COLO829 (cell line): ENCODE data around the gene LENEP.

Source experiments
- DNase-seq: peaks from one replicate; pipeline ENCODE4 v3.0.0; 2012; ENCODE audit warnings: low spot score

The LENEP gene

GRCh38 chr1:154960446-154961136 lies 32.8 kb upstream of the LENEP start:
- no peak for DNase-seq

GRCh38 chr1:154961207-154962155 lies 31.9 kb upstream of the LENEP start, which contains the start of gene PYGO2:
TSS of gene PYGO2 (minus strand) at chr1:154961782. CDS start at chr1:154961576, 206 bp downstream.
- peak; percentile 61 for DNase-seq

GRCh38 chr1:154962156-154962749 lies 31.1 kb upstream of the LENEP start:
- DNase-seq, result no peak

- DNase-seq, result no peak
These were observed 30.5 kb upstream of the LENEP start for GRCh38 chr1:154962795-154963330.

- no peak for DNase-seq
These were observed 29.7 kb upstream of the LENEP start for GRCh38 chr1:154963643-154964042.

GRCh38 chr1:154964359-154964758 lies 29.0 kb upstream of the LENEP start:
- DNase-seq, result no peak

- no peak for DNase-seq
These were observed 27.3 kb upstream of the LENEP start for GRCh38 chr1:154966111-154966510.

- DNase-seq, result no peak
These were observed 25.9 kb upstream of the LENEP start for GRCh38 chr1:154967331-154967950.

GRCh38 chr1:154968731-154969130 lies 24.7 kb upstream of the LENEP start:
- no peak for DNase-seq

GRCh38 chr1:154969246-154969645 lies 24.1 kb upstream of the LENEP start:
- no peak for DNase-seq

- DNase-seq, result no peak
These were observed 23.4 kb upstream of the LENEP start for GRCh38 chr1:154969860-154970452.

GRCh38 chr1:154970631-154971340 lies 22.6 kb upstream of the LENEP start, which contains the start of gene SHC1:
TSS of gene SHC1 (minus strand) at chr1:154970747. CDS start at chr1:154970526, 221 bp downstream.
- peak; percentile 92 for DNase-seq

- peak; percentile 48 for DNase-seq
These were observed 21.9 kb upstream of the LENEP start for GRCh38 chr1:154971341-154971998.

GRCh38 chr1:154972213-154972516 lies 21.2 kb upstream of the LENEP start:
- no peak for DNase-seq

- peak; percentile 90 for DNase-seq
These were observed 20.7 kb upstream of the LENEP start for GRCh38 chr1:154972517-154973343.

- DNase-seq, result peak; percentile 99
These were observed 19.9 kb upstream of the LENEP start for GRCh38 chr1:154973344-154974101.

- peak; percentile 99 for DNase-seq
These were observed 19.1 kb upstream of the LENEP start, which contains the start of gene CKS1B for GRCh38 chr1:154974102-154974807. TSS of gene CKS1B (plus strand) at chr1:154974681. CDS start at chr1:154974746, 65 bp downstream.
